Inferior parietal cortex (tissue), 1 donor: ENCODE measurements around the gene PGM2L1.
"Not testable (repeated sequence)": the region's sequence is repeated elsewhere in the genome, so short reads cannot be mapped to it uniquely, and the experiment has no call there.

ENCODE experiments used
- DNase-seq: peaks from one replicate; pipeline ENCODE4 v3.0.0-alpha.2; 2016; ENCODE audit errors: extremely low spot score

PGM2L1 gene

DNA sequence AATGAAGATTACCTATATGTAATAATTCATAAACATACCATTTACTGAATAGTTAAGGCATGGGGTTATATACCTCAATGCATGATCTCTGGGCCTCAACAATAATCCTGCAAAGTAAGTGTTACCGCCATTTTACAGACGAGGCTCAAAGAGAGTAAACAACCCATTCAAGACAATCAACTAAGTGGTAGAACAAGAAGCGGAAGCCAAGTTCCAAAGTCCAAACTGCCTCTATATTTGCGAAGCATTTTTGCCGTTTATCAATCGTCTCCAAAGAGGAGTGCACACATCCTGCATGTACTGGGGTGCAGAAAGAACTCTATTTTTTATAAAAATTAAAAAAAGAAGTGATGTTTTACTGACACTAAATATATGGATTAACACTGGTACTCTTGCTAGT is 59.3 kb downstream of the PGM2L1 start:
- DNase-seq, result no peak

DNA sequence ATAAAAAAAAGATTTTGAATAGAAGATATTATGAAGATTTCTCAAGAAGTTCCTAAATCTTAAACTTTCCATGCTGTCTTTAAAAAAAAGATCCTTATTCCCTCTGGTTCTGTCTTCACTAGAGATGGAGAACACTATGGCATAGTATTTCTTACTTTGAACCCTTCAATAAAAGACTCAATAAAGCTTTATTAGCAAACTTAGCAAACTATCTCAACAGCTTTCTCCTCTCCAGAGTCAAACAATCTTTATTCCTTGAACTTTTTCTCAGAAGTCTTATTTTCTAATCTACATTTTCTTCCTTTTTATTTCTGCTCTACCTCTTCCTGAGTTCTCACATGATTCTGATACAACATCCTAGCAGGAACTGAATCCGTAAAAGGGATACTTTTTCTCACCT is 65.0 kb downstream of the PGM2L1 start:
- DNase-seq, result no peak

DNA sequence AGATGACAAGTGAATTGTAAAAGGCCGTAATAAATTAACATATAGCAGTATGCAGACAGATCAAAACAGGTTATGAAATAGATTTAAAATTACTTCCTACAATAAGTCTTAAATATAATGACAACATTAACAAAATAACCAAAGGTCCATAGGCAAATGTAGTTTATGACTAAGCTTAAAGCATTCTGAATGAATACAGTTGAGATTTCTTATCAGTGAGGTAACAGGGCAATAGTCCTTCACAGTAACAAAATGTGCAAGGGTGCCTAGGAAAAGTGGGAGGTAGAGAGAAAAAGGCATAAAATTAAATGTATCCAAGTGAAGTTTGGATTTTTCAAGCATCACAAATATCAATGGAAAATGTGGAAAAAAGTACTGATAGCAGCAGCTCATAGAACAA is 65.9 kb downstream of the PGM2L1 start:
- DNase-seq, result no peak

DNA sequence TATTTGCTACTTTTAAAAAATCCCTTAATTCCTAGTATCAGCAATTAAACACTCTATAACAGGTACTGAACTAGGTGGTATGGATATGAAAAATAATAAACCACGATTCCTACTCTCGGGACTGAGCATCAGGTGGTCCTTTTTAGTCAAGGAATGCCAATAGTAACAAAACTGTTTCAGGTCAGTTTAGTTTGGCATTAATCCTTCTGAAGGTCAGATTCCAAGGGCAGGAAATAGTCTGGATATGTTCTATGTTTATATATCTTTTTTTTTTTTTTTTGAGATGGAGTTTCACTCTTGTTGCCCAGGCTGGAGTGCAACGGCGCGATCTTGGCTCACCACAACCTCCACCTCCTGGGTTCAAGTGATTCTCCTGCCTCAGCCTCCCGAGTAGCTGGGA is 67.2 kb downstream of the PGM2L1 start:
- DNase-seq, result not testable (repeated sequence)

DNA sequence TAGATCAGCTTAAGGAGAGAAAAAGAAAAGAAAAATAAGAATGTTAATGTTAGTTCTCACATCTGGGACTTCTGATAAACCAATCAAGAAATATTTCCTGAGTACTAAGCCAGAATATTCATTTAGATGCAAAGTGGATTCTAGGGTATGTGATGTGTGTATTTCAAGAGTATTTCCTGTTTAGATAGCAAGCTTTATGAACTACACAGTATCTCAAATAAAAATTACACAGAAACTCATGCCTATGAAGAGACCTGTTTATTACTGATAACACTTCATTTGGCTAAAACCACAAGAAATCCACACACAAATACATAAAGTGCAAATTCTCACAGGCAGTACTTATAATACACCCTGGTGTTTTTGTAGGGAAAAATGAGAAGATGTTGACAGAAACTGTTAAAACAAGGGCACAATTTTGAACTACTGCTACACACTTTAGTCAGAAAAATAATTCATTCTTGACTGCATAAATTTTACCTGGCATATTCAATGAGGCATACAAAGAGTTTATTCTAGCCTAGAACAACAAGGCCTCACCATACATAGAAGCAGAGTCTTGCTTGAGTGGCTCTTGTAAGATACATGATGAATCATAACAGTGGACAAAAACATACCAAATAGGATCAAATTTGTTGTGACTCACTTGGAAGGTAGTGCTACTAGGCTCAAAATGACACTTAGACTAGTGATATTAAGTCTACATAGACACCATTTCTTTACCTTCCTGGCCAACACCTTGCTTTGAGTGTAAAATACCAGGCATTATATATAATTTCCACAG is 68.0 kb downstream of the PGM2L1 start:
- DNase-seq, result no peak

DNA sequence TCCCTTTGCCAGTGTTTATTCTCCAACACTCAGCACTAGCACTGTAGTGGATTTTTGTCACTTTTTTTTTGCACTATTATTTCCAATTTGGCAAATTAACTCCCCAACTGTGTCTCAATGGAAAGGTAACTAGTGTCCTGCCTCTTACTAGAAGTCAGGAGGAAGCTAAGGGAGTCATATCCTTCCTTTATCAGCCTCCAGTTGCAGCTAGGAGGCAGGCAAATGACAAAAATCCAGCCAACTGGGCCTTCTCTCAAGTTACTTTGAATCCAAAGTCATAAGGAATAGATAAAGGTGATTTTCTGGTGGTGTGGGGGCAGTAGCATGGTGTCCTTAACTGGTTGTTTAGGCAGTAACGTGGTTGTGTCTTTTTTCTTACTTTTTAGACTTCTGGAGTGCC is 71.2 kb downstream of the PGM2L1 start:
- DNase-seq, result no peak

DNA sequence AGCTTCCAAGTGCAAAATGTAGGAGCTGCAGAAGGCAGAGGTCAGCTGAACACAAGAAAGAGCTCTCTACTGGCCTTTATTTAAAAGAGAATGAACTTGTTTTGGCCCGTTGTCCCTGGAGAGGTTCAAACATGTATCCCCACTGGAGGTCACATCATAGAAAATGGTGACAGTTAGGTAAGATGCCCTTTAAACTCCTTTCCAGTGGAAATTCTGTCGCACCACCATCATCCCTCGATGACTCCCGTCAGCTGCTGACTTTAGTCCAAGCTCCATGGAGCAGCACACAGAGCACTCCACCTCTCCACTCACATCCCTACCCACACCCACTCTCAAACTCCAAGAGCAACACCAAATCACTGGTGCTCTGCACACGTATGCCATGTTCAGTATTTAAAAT is 71.6 kb downstream of the PGM2L1 start:
- no peak for DNase-seq

DNA sequence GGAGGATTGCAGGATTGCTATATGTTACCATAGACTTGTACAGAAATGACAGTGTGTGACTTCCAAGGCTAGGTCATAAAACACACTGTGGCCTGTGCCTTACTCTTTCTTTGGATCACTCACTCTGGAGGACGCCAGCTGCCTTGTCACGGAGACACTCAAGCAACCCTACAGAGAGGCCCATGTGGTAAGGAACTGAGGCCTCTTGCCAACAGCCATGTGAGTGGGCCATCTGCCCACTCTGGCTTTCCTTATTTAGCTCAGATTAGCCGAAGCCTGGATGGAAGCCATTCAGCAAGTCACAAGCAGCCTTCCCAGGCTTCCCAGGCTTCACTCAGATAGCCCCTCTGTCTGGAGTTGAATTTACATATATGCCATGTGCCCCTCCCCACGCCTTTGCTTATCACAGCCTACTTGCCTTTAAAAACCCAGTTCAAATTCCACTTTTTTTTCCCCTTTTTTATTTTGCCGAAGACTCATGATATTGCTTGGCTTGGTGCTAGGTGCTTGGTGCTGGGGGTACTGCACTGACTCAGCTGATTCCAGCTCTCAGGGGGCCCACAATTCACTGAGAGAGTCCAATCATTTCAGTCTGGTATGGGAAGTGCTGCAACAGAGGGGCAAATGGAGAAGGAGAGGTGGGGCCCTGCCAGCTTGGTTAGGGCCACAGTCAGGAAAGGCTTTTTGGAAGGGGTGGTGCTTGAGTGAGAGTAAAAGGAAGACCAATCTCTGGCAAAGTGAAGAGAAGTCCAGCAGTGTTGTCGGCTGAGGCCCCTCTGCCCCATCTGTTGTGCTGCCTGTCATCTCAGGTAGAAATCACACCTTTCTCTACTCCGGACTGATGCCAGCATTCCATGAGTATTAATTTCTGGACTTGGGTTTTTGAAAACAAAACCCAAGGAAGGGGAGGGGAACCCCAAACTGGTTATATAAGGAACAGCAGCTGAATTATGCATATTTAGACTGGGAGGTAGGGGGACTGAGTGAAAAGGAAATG is 72.3 kb downstream of the PGM2L1 start:
- DNase-seq, result peak; percentile 82

DNA sequence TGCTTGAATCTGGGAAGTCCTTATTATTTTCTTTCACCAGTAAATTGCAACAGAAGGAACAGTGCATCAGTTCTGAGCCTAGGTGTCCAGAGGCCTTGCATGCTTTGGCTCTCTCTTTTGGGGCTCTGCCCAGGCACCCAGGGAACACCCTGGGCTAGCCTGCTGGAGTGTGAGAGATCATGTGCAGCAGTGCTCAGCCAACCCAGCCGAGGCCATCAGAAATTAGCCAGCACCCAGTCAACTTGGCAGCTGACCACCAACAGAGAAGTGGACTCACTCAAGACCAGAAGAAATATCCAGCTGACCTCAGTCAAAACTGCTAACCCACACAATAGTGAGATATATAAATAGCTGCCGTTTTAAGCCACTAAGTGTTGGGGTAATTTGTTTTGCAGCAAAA is 75.6 kb downstream of the PGM2L1 start:
- DNase-seq, result no peak

DNA sequence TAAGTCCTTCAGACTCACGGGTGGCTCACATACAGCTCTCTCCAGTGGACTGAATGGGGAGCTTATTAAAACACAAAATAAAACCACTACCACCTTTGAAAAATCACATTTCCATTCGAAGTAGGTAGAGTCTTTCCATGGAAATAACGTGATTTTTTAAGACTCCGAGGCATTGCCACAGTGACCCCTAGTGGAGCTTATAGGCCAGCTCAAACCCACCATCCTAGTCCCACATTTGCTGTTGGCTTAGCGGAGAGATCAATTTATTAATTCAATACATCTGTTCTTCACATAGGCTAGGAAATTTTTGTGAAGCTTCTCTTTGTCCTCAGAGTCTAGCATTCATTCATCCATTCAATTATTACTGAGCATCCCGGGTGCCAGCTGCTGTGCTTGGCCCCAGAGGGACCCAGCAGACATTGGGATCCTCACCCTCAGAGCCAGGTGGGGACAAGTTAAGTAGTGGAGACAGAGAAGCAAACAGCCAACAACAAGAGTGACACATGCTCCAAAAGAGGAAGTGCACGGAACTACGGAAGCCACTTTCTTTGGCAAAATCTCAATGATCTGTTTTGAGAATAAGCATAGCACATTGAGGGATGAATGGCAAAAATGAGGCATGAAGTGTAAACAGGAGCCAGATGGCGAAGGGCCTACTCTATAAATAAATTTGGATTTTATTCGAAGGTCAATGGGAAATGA is 76.6 kb downstream of the PGM2L1 start:
- DNase-seq, result no peak

DNA sequence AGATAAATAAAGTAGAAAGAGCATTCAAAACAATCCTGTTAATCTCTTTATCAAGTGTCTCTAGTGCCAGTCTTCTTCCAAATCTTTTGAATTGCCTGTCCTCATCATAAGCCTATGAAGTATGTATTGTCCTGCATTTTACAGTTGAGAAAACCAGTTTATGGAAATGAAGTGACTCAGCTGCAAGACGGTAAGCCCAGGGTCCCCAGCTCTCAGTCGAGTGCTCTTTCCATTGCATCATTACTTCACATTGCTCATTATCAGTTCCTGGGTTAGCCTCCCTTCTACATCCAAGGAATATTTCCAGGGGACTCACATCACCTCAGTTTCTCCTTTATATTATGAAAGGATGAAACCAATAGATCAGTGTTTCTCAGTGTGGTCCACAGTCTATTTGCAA is 77.7 kb downstream of the PGM2L1 start:
- no peak for DNase-seq

DNA sequence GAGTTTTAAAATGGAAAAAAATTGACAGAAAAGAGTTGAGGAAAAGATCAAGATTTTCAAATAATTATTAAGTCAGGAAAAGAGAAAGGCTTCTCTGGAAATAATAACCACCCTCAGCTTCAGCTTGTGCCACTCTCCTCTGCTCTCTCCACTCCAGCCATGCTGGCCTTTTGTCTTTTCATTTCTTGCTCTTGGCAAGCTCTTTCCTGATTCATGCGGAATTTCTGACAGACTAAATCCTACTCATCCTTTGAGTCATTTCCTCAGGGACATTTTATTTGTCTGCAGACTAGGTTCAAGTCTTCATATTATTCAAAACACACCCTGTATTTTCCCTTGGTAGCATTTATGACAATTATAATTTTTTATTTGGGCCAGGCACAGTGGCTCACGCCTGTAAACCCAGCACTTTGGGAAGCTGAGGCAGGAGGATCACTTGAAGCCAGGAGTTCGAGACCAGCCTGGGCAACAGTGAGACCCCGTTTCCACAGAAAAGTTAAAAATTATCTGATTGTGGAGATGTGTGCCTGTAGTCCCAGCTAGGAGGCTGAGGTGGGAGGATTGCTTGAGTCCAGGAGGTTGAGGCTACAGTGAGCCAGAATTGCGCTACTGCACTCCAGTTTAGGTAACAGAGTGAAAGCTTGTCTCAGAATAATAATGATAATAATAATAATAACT is 79.0 kb downstream of the PGM2L1 start:
- DNase-seq, result no peak

DNA sequence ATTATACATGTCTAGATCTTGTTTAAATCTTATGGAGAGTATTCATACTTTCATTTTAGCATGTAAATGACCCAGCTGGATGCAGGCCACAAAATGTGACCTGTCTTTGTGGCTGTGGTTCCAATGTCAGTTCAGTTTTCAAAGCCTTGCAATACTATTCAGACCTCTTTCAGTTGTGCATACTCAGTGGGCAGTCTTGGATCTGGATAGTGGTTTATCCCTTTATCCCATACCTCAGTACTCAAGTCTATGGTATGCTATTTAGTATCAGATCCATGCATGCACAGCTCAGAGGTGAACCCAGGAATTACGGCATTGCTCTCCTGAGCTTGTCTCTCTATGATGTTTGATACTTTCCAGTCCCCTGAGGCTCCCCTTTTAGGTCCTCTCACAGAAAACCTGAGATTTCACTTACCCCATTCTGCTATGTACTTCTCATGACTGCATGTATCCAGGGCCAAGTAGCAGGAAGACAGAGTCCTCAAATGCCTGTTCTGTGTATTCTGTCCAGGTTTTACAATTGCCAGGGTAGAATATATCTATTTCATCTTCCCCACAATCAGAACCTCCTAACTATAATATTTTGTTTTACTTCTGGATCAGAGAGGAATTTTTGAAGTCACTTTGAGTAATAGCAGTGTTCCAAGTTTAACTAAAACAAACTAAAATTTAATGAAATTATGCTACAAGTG is 79.8 kb downstream of the PGM2L1 start:
- no peak for DNase-seq

DNA sequence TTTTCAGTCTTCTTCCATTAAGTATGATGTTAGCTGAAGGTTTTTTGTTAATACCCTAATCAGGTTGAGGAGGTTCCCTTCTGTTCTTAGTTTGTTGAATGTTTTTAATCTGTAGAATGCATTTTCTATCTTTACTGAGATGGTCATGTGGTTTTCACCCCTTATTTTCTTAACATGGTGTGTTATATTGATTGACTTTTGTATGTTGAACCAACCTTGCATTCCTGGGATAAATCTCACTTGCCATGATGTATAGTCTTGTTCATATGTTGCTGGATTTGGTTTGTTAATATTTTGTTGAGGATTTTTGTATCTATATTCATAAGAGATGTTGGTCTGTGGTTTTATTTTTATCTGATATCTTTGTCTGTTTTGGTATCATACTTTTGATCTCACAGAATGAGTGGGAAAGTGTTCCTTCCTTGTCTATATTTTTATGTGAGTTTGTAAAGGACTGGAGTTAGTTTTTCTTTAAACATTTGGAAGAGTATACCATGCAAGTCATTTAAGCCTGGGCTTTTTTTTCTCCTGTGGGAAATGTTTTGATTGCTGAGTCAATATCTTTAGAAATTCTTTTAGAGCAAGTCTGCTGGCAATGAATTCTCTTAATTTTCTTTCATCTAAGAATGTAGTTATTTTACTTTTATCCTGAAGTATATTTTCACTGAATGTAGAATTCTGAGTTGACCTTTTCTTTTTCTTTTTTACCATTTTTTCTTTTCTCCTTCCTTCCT is 81.3 kb downstream of the PGM2L1 start:
- DNase-seq, result no peak

DNA sequence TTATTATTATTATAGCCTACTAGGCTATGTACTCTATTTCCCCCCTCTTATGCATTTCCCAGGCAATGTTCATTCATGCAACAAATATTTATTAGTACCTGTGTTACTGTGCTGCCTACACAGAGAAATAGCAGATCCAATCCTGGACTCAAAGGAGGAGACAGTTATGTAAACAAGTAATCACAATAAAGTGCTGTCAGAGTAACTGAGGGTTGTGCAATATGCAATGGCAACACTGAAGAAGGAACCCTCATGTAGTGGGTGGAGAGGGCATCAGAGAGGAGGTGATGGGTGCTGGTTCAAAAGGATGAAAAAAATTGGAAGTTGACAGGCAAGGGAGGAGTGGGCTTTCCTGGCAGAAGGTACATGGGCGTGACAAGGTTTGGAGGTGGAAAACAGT is 85.9 kb downstream of the PGM2L1 start:
- no peak for DNase-seq

DNA sequence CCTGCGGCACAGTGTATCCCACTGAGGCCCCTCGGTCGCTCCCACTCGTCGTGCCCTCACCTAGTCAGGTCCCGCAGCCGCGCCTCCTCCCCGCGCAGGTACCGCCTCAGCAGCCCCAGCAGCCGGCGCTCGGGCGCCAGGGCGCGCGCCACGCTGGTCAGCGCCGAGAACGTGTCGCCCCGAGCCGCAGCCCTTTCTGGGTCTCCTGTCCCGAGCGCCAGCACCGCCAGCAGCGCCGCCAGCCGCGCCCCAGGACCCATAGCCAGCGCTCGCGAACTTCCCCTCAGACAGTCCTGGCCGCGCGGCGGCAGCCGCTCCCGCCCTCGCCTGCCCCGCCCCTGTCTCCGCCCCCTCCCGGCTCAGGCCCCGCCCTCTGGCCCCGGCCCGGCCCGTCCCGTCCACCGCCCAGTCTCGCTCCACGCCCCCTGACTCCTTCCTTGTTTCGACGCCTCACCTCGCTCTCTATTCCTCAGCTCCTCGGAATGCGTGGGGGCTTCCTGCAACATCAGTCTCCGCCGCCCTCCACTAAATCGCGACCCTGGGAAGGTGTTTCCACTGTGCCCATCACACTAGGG is 86.8 kb downstream of the PGM2L1 start, which contains the start of gene P4HA3:
Gene P4HA3, minus strand, starts transcription at position 289 of the 575 bp plus-strand sequence. Its CDS starts 29 bp downstream, at position 260.
- no peak for DNase-seq

DNA sequence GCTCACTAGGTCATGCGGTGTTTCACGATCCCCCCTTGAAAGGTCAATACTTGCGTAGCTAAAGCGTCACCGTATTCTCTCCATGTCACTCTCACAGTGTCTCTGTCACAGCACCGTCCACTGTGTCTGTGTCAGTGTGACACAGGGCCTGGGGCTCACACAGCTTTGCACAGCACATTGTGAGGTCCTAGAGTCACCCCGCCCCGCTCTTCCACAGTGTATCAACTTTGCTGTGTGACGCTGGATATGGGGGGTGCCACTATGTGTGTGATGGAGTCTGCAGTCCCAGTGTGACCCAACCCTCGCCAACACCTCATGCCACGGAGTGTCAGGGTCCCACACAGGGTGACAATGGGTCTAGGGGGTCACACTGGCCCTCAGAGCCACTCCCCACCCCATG is 87.4 kb downstream of the PGM2L1 start:
- no peak for DNase-seq

DNA sequence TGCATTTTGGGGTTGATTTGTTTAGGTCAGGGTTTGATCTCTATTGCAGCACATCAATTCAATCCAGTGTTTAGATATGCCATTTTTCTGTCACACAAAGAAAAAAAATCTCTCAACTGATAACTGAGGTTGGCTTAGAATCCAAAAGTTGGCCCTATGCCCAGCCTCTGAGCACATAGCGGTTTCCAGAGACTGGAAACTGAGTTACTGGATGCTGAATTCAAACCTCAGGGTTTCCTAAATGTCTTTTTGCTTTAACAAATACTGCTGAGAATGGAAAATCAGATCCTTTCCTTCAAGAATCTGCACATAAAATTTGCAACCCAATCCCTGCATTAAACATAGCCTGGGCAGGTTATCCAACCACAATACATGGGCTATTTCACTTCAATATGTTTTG is 90.8 kb downstream of the PGM2L1 start:
- DNase-seq, result no peak

DNA sequence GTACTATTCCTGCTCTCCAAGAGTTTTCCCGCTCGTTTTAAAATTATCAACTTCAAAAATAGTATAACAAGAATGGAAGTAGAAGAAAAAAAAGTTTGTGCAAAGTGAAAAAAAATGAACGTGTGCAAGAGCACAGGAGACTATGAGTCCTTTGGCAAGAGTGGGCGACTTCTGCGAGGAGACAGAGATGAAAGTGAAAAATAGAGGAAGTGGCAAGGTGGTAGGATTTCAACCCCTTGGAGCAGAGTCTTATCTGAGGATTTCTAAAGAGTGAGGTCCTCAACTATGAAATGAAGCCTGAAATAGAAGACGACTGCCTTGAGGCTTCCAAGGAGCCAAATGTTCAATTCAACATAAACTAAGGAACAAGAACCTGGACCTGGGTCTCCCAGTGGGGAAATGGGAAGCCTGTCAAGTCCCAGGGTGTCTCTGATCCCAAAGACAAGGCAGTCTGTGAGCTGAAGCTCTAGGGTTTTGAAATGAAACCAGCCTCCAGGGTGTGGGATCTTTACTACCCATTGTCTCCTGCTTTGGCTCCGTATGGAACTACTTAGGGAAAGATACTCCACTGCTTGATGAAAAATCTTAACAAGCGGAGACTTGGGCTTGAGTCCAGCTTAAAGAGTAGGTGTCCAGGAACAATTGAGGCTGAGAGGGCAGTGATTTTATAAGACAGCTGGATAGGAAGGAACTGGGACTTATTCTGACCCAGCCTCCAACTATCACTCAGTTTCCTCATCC is 91.6 kb downstream of the PGM2L1 start:
- DNase-seq, result no peak
